COLO668 (cell line): ENCODE data around the gene TERT.
A peak's percentile ranks its signal among the peaks of the same experiment; 100 is the strongest.

Experiments used
- DNase-seq: peaks from one replicate; lab custom pipeline; 2025; ENCODE audit not compliant: unreplicated experiment; lab: John Stamatoyannopoulos, UW

The TERT gene

GRCh38 chr5:1265026-1265425 lies 29.8 kb downstream of the TERT start:
- peak; percentile 73 for DNase-seq

DNA sequence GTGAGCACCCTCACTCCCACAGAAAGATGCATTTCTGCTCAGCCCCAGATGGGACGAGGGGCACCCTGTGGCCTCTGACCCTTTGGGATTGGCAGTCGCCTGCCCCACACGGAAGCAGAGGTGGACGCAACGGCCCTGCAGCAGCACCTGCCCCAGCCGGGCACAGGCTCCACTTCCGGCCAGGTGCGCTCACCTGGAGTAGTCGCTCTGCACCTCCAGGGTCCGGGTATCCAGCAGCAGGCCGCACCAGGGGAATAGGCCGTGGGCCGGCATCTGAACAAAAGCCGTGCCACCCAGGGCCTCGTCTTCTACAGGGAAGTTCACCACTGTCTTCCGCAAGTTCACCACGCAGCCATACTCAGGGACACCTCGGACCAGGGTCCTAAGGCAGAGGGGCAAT lies 30.7 kb downstream of the TERT start:
- DNase-seq = peak; percentile 94

GRCh38 chr5:1262381-1262780 lies 32.5 kb downstream of the TERT start:
- no peak for DNase-seq

- DNase-seq = no peak
These were observed 33.2 kb downstream of the TERT start for GRCh38 chr5:1261643-1262042.

DNA sequence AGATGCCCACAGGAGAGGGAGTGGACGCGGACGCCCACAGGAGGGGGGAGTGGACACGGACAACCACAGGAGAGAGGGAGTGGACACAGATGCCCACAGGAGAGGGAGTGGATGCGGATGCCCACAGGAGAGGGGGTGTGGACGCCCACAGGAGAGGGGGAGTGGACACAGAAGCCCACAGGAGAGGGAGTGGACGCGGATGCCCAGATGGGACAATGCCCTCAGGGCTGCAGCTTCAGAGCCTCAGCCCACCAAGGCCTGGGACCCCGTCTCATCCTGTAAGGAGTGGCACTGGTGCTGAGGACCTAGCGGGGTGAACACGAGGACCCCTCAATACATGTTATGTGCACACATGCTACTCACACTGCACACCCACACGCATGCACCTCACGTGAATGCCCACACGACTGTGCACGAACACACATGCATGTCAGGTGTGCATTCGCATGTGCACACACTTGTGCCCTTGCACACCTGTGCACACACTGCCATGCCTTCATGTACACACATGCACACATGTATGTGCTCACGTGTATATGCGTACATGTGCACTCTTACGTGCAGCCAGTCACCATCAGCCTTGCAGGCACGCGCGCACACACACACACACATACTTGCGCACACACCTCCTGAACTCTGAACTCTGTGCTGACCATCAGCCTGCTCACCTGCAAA lies 34.9 kb downstream of the TERT start:
- no peak for DNase-seq

DNA sequence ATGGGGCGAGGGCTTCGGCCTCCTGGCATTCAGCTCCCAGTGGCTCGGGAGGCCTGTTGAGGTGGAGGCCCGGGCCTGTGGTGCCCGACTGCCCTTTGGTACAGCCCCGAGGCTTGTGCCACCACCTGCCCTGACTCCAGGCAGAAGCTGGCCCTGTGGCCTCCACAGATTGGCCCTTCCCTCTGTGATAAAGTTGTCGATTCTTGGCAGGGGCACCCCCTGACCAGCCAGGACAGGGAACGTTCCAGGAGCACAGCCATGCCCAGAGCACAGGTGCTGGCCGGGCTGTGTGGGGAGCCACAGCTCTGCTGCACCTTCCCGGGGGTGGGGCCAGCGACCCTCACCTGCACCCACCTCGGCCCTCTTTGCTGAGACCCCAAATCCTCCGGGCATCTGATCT lies 37.0 kb downstream of the TERT start:
- DNase-seq = no peak

DNA sequence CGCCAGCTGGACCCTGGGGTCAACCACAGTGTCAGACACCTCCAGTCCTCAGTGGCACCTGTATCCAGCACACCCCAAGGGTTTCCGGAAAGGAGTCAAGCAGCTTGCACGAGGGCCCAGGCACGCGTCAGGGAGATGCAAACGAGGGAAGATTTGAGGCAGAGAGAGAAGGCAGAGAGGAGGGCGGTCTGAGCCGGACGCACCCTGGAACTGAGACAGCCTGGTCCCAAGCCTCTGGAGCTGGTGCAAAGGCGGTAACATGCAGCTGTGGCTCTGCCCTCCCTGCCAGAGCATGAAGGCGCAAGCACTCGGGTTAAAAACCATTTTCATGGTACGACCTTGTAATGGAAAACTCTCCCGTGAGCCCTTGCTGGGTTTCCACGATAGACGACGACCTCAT lies 37.5 kb downstream of the TERT start:
- no peak for DNase-seq

DNA sequence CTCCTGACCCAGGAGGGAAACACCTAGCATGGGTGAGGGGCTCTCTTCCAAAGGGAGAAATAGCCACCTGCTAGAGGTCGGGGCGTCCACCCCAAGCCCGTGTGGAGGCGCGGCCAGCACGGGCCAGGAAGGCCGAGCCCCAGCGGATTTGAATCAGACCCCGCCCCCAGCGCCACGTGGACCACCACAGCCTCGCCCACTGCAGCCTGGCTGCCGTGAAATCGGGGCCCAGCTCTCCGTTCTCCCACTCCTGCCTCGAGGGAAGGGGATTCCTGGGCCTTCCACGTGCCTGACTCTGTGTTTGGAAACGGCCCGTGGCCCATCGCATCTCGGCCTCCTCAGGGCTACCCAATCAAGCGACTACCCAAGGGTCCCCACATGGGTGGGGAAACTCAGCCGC lies 38.1 kb downstream of the TERT start:
- DNase-seq = no peak

- no peak for DNase-seq
These were observed 39.7 kb downstream of the TERT start for GRCh38 chr5:1255081-1255561.

DNA sequence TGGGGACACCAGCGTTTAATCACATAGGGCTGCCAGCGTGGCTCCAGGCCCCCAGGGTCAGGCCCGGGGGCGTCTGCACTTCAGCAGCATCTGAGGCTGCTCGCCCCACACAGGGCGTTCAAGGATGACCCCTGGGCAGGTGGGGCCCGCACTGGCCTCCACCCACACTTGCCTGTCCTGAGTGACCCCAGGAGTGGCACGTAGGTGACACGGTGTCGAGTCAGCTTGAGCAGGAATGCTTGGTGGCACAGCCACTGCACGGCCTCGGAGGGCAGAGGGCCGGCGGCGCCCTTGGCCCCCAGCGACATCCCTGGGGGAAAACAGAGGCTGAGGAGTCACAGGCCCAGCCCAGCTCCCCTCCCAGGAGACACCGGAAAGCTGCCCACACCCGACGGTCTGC lies 40.7 kb downstream of the TERT start:
- no peak for DNase-seq

DNA sequence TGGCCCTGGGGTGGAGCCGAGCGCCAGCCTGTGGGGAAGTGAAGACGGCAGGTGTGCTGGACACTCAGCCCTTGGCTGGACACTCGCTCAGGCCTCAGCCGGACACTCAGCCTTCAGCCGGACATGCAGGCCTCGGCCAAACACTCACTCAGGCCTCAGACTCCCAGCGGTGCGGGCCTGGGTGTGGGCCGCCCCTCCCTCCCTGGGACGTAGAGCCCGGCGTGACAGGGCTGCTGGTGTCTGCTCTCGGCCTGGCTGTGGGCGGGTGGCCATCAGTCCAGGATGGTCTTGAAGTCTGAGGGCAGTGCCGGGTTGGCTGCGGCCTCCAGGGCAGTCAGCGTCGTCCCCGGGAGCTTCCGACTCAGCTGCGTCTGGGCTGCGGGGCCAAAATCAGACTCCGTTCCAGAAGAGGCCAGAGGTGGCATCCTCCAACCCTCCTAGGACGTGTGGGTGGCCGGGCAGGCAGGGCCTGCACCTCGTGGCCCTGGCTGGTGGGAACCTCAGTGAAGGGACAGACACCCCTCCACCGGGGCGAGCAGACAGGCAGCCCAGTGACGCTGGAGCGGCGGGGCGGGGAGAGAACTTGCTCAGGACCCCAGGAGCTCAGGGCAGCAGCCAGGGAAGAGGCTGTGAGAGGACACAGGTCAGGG lies 41.3 kb downstream of the TERT start:
- no peak for DNase-seq

DNA sequence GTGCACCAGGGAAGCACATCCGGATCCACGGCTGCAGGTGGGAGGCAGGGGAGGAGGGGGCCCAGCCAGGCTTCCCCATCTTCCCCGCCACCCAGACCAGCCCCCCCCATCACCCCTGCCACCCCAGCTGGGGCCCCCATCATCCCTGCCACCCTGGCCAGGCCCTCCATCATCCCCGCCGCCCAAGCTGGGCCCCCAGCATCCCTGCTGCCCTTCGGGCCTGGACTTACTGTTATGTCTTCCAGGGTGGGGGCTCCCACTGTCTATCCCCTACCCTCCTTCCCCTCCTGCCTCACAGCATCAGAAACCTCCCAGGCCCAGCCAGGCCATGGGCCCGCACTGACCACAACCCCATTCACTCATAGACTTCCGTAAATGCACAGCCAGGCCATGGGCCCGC lies 42.2 kb downstream of the TERT start:
- no peak for DNase-seq

DNA sequence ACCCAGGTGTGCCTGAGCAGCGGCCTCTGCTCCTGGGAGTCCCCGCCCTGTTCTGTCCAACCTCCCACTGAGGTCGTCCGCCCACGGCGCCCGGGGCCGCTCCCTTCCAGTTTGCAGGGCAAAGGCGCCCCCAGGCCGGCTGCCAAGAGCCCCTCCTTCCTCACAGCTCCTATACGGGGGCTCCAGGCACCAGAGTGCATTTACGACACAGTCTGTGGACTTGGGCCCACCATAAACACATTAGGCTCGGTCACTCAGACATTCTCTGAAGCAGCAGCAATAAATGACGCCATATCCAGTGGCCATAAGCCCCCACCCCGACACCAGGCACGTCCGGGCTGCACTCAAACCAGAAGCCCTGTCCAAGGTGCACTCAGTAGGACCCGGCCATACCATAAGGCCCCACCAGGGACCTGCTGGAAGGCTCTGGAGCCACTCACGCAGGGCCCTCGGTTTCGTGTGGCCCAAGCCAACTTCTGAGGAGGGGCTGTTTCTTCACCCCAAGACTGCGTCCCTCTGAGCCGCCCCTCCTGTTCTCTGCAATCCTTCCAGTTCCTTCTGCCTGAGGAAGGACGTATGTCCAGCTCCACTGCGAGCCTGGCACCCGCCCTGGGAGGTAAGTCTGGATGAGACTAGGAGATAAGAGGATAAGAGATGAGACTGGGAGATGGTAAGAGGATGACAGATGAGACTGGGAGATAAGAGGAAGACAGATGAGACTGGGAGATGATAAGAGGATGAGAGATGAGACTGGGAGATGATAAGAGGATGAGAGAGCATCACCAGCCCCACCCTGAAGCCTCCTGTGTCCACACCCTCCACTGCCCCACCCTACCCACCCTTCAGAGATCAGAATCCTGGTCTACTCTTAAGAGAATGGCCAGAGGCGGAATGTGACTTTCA lies 42.9 kb downstream of the TERT start:
- no peak for DNase-seq

DNA sequence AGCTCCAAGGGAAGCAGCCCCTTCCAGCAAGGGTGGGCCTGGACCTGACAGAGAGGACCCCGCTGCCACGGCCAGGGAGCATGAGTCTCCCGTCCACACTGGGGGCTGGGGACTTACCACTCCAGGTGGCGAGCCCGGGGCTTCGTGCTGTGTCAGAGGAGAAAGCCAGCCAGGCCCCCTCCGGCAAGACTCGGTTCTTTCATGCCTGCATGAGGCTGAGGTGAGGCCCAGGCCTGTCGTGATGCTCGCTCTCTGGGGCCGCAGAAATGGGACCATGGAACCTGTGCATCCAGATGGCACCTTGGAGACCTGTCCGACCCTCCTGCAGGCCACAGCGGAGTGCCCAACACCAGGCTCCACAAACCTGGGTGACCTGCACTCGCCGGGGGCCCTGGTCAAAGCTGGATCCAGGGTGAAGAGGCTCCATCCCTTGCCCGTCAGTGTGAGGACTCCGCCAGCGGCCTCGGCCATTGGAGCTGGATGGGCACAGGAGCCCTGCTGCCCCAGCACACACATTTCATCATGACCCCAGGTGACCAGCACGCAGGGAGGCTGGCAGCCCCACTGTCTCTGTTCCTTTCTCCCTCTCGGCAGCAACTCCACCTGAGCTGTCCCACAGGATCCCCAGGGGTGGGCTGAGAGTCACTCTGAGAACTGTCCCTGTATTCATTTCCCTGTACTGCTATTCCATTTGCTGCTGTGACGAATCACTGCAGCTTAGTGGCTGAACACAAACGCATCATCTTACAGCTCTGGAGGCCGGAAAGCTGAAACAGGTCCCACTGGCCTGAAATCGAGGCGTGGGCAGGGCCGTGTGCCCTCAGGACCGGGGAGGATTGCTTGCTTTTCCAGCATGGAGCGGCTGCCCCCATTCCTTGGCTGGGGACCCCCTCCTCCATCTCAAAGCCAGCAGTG lies 45.2 kb downstream of the TERT start:
- no peak for DNase-seq

- no peak for DNase-seq
These were observed 47.1 kb downstream of the TERT start for GRCh38 chr5:1247811-1248210.

DNA sequence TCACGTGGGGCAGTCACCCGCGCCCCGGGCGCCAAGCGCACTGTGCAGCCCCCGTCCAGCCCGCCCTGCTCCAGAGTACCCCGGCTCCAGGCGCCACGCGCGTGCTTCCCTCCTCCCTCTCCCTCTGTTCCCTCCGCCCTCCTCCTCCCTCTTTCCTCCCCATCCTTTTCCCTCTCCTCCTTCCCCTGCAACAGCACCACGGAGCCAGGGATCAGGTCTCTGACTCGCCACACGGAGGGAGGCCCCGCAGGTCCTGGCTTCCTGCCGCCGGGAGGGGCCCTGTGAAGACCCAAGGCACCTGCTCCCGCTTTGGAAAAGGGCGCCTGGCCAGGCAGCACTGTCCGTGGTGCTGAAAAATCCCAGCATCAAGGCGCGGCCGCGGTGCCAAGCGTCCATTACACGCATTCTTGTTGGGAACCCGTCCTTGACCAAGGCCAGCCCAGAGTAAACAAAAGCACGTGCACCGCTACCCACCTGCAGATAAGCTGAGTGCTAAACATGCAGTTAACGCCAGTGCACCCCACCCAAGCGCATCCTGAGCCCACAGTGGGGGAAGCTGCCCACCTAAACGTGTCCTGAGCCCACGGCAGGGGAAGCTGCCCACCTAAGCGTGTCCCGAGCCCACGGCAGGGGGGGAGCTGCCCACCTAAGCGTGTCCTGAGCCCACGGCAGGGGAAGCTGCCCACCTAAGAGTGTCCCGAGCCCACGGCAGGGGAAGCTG lies 48.0 kb downstream of the TERT start:
- peak; percentile 74 for DNase-seq

GRCh38 chr5:1245905-1246576 lies 48.8 kb downstream of the TERT start:
- DNase-seq = peak; percentile 58

GRCh38 chr5:1244976-1245375 lies 49.9 kb downstream of the TERT start:
- peak; percentile 27 for DNase-seq

- no peak for DNase-seq
These were observed 50.6 kb downstream of the TERT start for GRCh38 chr5:1244255-1244654.
